RKO (cell line): Measurements from ENCODE around the gene UVSSA.
"Not testable (repeated sequence)": the region's sequence is repeated elsewhere in the genome, so short reads cannot be mapped to it uniquely, and the experiment has no call there.

Experiments
- DNase-seq: peaks from one replicate; pipeline ENCODE4 v3.0.0-alpha.2; 2016; ENCODE audit warnings: low spot score

The UVSSA gene

GRCh38 chr4:1331591-1332353 is 15.2 kb upstream of the UVSSA start:
- no peak for DNase-seq

- DNase-seq = no peak
Observed at GRCh38 chr4:1332686-1333085, 14.3 kb upstream of the UVSSA start.

- DNase-seq = no peak
Observed at GRCh38 chr4:1333256-1333655, 13.8 kb upstream of the UVSSA start.

GRCh38 chr4:1333851-1334578 is 13.0 kb upstream of the UVSSA start:
- not testable (repeated sequence) for DNase-seq

GRCh38 chr4:1334579-1334895 is 12.5 kb upstream of the UVSSA start:
- no peak for DNase-seq

- DNase-seq = peak; percentile 72
Observed at GRCh38 chr4:1335193-1335883, 11.7 kb upstream of the UVSSA start.

GRCh38 chr4:1336088-1336491 is 10.9 kb upstream of the UVSSA start:
- DNase-seq = no peak

GRCh38 chr4:1337376-1337831 is 9.6 kb upstream of the UVSSA start:
- peak; percentile 93 for DNase-seq

- DNase-seq = no peak
Observed at GRCh38 chr4:1337951-1338751, 8.9 kb upstream of the UVSSA start.

- DNase-seq = no peak
Observed at GRCh38 chr4:1338752-1339414, 8.1 kb upstream of the UVSSA start.

- no peak for DNase-seq
Observed at GRCh38 chr4:1339489-1339888, 7.5 kb upstream of the UVSSA start.

GRCh38 chr4:1340181-1340747 is 6.7 kb upstream of the UVSSA start:
- no peak for DNase-seq

- DNase-seq = no peak
Observed at GRCh38 chr4:1340861-1341260, 6.1 kb upstream of the UVSSA start.

- no peak for DNase-seq
Observed at GRCh38 chr4:1342003-1342402, 5.0 kb upstream of the UVSSA start.

GRCh38 chr4:1344696-1345095 is 2.3 kb upstream of the UVSSA start:
- no peak for DNase-seq

- peak; percentile 48 for DNase-seq
Observed at GRCh38 chr4:1345903-1346780, 866 bp upstream of the UVSSA start.

- DNase-seq = peak; percentile 80
Observed at GRCh38 chr4:1347410-1347864, 429 bp downstream of the UVSSA start.

- DNase-seq = peak; percentile 14
Observed at GRCh38 chr4:1348014-1348513, 1.1 kb downstream of the UVSSA start.

GRCh38 chr4:1348746-1349145 is 1.7 kb downstream of the UVSSA start:
- DNase-seq = no peak
